ENCODE measurements around the gene ST13. TPM values are rescaled to one million over a fixed set of nuclear protein-coding genes. Genes with fewer than 3 reads are reported as not detected.
"Not testable (repeated sequence)": the region's sequence is repeated elsewhere in the genome, so short reads cannot be mapped to it uniquely, and the experiment has no call there.

ST13 gene
- total RNA-seq, 1 experiment from 2014 or later: 200 TPM

- in situ Hi-C loops (cut with HindIII; ENCODE audit: low pct_unique_long_range_greater_than_20kb, low sequenced_read_pairs); H3K9me3 ChIP-seq (ENCODE audit: control insufficient read depth, insufficient read depth, low read depth, low read length); H3K27me3 ChIP-seq (ENCODE audit: control insufficient read depth, insufficient read depth, low read length); H3K27ac ChIP-seq (ENCODE audit: low read length); ATAC-seq; intact Hi-C loops (cut with micrococcal nuclease; ENCODE audit: unreplicated experiment); CTCF ChIA-PET; H3K4me3 ChIP-seq (ENCODE audit: low read depth in 2 of 2, low read length in 2 of 2); H3K4me1 ChIP-seq (ENCODE audit: control insufficient read depth, insufficient read depth, low read length); DNase-seq (ENCODE audit: low read depth, low spot score): not testable (repeated sequence)
- POLR2A ChIA-PET: interaction anchor here (0.6 kb wide), 1 partner anchor 81 kb away, joined by 6 read pairs; no protein-coding TSS in a partner anchor
- BruUV-seq (replicated peaks): TSS peak; percentile 96
- H3K36me3 ChIP-seq (ENCODE audit: control insufficient read depth, insufficient read depth, low read length): peaks cover 29% of the 10 kb centered on the region
These were observed 30.1 kb downstream of the ST13 start for GRCh38 chr22:40826292-40826691.

GRCh38 chr22:40823426-40823825, 33.0 kb downstream of the ST13 start:
- in situ Hi-C loops (cut with HindIII; ENCODE audit: low pct_unique_long_range_greater_than_20kb, low sequenced_read_pairs): no loop called here
- BruUV-seq (replicated peaks): no TSS peak
- ATAC-seq (no peak), DNase-seq (ENCODE audit: low read depth, low spot score) (no peak)
- Histone ChIP-seq H3K4me3 (ENCODE audit: low read depth in 2 of 2, low read length in 2 of 2) (no peak overlapping the region), H3K4me1 (ENCODE audit: control insufficient read depth, insufficient read depth, low read length) (peaks cover 13% of the 10 kb centered on the region), H3K27me3 (ENCODE audit: control insufficient read depth, insufficient read depth, low read length) (no peaks in the 10 kb centered on the region), H3K9me3 (ENCODE audit: control insufficient read depth, insufficient read depth, low read depth, low read length) (no peaks in the 10 kb centered on the region), H3K27ac (ENCODE audit: low read length) (no peak overlapping the region), H3K36me3 (ENCODE audit: control insufficient read depth, insufficient read depth, low read length) (peaks cover 8% of the 10 kb centered on the region)
- ChIA-PET CTCF (no interaction called here), POLR2A (interaction anchor here (0.6 kb wide), 1 partner anchor 587 kb away, joined by 3 read pairs; no protein-coding TSS in a partner anchor)
- no peak for TF ChIP-seq CTCF (IDR thresholded peaks at IDR 0.05)
- TF ChIP-seq POLR2AphosphoS5 (IDR thresholded peaks at IDR 0.05; ENCODE audit: low read depth, low read length): no peak
- no peak for TF ChIP-seq TCF7L2 (IDR thresholded peaks at IDR 0.05; ENCODE audit: low read depth, low read length)
- TF ChIP-seq REST (IDR thresholded peaks at IDR 0.05; ENCODE audit: insufficient read depth in 1 of 2, low read depth in 2 of 2, low read length in 1 of 2): no peak
- TF ChIP-seq SIN3A (IDR thresholded peaks at IDR 0.05; ENCODE audit: borderline replicate concordance, insufficient read depth, low read depth, low read length): no peak
- intact Hi-C loops (cut with micrococcal nuclease; ENCODE audit: unreplicated experiment): no loop called here

- peak overlapping the region; percentile 79 to 88 for H3K4me3 ChIP-seq (ENCODE audit: low read depth in 2 of 2, low read length in 2 of 2)
- ChIA-PET CTCF (no interaction called here), POLR2A (no interaction called here)
- H3K9me3 ChIP-seq (ENCODE audit: control insufficient read depth, insufficient read depth, low read depth, low read length): no peaks in the 10 kb centered on the region
- peaks cover 13% of the 10 kb centered on the region for H3K4me1 ChIP-seq (ENCODE audit: control insufficient read depth, insufficient read depth, low read length)
- H3K27me3 ChIP-seq (ENCODE audit: control insufficient read depth, insufficient read depth, low read length): no peaks in the 10 kb centered on the region
- DNase-seq (ENCODE audit: low read depth, low spot score) (no peak), ATAC-seq (peak; percentile 25; the same call in 1 of the 2 replicates)
- peaks cover 3% of the 10 kb centered on the region for H3K36me3 ChIP-seq (ENCODE audit: control insufficient read depth, insufficient read depth, low read length)
- no peak for TF ChIP-seq TCF7L2 (IDR thresholded peaks at IDR 0.05; ENCODE audit: low read depth, low read length)
- no TSS peak for BruUV-seq (replicated peaks)
- H3K27ac ChIP-seq (ENCODE audit: low read length): peak overlapping the region; percentile 92
- intact Hi-C loops (cut with micrococcal nuclease; ENCODE audit: unreplicated experiment): no loop called here
- in situ Hi-C loops (cut with HindIII; ENCODE audit: low pct_unique_long_range_greater_than_20kb, low sequenced_read_pairs): no loop called here
These were observed 36.8 kb downstream of the ST13 start for GRCh38 chr22:40819599-40820140.

Data from Panc1 (cell line).